Measurements from ENCODE around the gene SCP2.

The SCP2 gene

GRCh38 chr1:52907068-52907811, 19.8 kb upstream of the SCP2 start:
- TF ChIP-seq CREB1 (IDR thresholded peaks at IDR 0.05; ENCODE audit: low read depth): no peak

- TF ChIP-seq RAD21 (IDR thresholded peaks at IDR 0.05; ENCODE audit: low read depth) (no peak), ZBTB7A (IDR thresholded peaks at IDR 0.05; ENCODE audit: low read depth) (no peak), TAF1 (IDR thresholded peaks at IDR 0.05; ENCODE audit: low read depth) (no peak), EP300 (IDR thresholded peaks at IDR 0.05; ENCODE audit: borderline replicate concordance) (no peak), YY1 (IDR thresholded peaks at IDR 0.05; ENCODE audit: low read depth) (no peak), CREB1 (IDR thresholded peaks at IDR 0.05; ENCODE audit: low read depth) (no peak), FOXM1 (IDR thresholded peaks at IDR 0.05; ENCODE audit: borderline replicate concordance, low read depth) (no peak), USF1 (IDR thresholded peaks at IDR 0.05) (no peak), EGR1 (IDR thresholded peaks at IDR 0.05) (no peak), TCF12 (IDR thresholded peaks at IDR 0.05; ENCODE audit: low read depth) (no peak), MAX (IDR thresholded peaks at IDR 0.05) (no peak), REST (IDR thresholded peaks at IDR 0.05; ENCODE audit: low read depth) (no peak), TEAD4 (IDR thresholded peaks at IDR 0.05) (no peak), NFIC (IDR thresholded peaks at IDR 0.05) (no peak), CEBPB (IDR thresholded peaks at IDR 0.05) (no peak)
These were observed 19.3 kb upstream of the SCP2 start for GRCh38 chr1:52907812-52908153.

DNA sequence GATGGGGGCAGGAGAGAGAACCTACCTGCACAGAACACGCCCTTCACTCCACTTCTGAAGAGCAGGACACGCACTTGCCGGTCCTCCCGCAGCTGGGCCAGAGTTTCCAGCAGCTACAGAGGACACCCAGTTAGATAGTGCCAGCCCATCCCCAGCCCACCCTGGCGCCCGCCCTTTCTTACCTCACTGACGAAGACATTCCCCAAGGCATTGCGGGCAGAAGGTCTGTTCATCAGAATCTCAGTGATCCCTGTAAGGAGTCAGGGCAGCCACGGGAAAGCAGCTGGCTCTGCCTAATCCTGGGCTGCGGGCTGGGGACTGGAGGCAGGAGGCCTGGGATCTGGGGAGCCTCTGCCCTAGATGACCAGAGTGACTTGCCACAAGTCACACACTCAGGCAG, 15.5 kb upstream of the SCP2 start:
- TF ChIP-seq TCF12 (IDR thresholded peaks at IDR 0.05; ENCODE audit: low read depth) (no peak), USF1 (IDR thresholded peaks at IDR 0.05) (no peak), CEBPB (IDR thresholded peaks at IDR 0.05) (no peak), EP300 (IDR thresholded peaks at IDR 0.05; ENCODE audit: borderline replicate concordance) (no peak), FOXM1 (IDR thresholded peaks at IDR 0.05; ENCODE audit: borderline replicate concordance, low read depth) (no peak), MAX (IDR thresholded peaks at IDR 0.05) (no peak), CREB1 (IDR thresholded peaks at IDR 0.05; ENCODE audit: low read depth) (no peak), YY1 (IDR thresholded peaks at IDR 0.05; ENCODE audit: low read depth) (no peak), EGR1 (IDR thresholded peaks at IDR 0.05) (no peak)

GRCh38 chr1:52913014-52913413, 14.1 kb upstream of the SCP2 start:
- TF ChIP-seq RAD21 (IDR thresholded peaks at IDR 0.05; ENCODE audit: low read depth) (no peak), EP300 (IDR thresholded peaks at IDR 0.05; ENCODE audit: borderline replicate concordance) (no peak), USF1 (IDR thresholded peaks at IDR 0.05) (no peak), ZBTB7A (IDR thresholded peaks at IDR 0.05; ENCODE audit: low read depth) (no peak)

DNA sequence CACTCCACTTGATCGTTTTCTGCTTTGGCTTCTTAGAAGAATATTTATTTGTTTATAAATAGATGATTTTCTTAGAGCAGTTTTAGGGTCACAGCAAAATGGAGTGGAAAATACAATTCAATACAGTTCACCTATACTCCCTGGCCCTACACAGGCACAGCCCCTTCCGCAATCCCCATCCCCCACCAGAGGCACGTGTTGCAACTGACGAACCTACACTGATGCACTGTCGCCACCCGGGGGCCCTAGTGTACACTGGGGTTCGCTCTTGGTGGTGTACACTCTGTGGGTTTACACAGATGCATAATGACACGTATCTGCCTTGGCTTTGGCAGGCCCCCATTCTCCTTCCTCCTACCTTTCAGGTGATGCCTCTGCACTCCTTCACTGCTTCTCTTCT, 13.5 kb upstream of the SCP2 start:
- no peak for TF ChIP-seq NFIC (IDR thresholded peaks at IDR 0.05)
- peak; percentile 36 for TF ChIP-seq RAD21 (IDR thresholded peaks at IDR 0.05; ENCODE audit: low read depth)
- TF ChIP-seq TEAD4 (IDR thresholded peaks at IDR 0.05): no peak

GRCh38 chr1:52914463-52914862, 12.6 kb upstream of the SCP2 start:
- TF ChIP-seq ZBTB7A (IDR thresholded peaks at IDR 0.05; ENCODE audit: low read depth) (no peak), EGR1 (IDR thresholded peaks at IDR 0.05) (no peak), USF1 (IDR thresholded peaks at IDR 0.05) (no peak), FOXM1 (IDR thresholded peaks at IDR 0.05; ENCODE audit: borderline replicate concordance, low read depth) (no peak), TAF1 (IDR thresholded peaks at IDR 0.05; ENCODE audit: low read depth) (no peak), MAX (IDR thresholded peaks at IDR 0.05) (no peak), CREB1 (IDR thresholded peaks at IDR 0.05; ENCODE audit: low read depth) (no peak), TCF12 (IDR thresholded peaks at IDR 0.05; ENCODE audit: low read depth) (no peak), YY1 (IDR thresholded peaks at IDR 0.05; ENCODE audit: low read depth) (no peak), NFIC (IDR thresholded peaks at IDR 0.05) (no peak)

DNA sequence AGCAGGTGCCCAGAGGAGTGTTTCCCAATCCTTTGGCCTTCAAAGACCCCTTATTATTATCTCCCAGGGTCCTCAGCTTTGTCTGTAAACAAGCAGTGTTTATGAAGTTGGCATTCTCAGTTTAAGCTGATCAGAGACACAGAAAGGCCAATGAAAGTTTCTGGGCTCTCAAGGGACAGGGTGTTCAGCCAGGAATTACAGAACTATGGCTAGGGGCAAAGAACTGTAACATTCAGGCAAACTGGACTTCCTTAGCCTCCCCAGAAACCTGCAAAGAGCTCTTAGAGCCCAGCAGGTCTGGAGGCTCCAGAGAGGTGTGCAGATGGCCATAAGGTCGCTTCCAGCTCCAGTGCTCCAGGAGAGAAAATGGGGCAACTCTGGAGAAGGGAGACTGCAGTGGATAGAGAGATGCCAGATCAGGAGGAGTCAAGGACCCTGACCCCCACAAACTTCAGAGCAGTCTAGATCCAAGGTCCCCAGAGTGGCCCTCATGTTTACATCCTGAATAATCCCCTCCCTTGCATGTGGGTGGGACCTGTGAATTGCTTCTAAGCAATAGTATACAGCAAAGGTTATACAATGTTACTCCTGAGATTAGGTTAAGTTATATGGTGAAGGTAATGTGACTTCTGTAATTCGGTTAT, 11.7 kb upstream of the SCP2 start:
- TF ChIP-seq REST (IDR thresholded peaks at IDR 0.05; ENCODE audit: low read depth) (no peak), EGR1 (IDR thresholded peaks at IDR 0.05) (no peak), EP300 (IDR thresholded peaks at IDR 0.05; ENCODE audit: borderline replicate concordance) (no peak), NFIC (IDR thresholded peaks at IDR 0.05) (no peak), ZBTB7A (IDR thresholded peaks at IDR 0.05; ENCODE audit: low read depth) (no peak), TCF12 (IDR thresholded peaks at IDR 0.05; ENCODE audit: low read depth) (no peak), USF1 (IDR thresholded peaks at IDR 0.05) (no peak), CREB1 (IDR thresholded peaks at IDR 0.05; ENCODE audit: low read depth) (no peak), TAF1 (IDR thresholded peaks at IDR 0.05; ENCODE audit: low read depth) (no peak), CEBPB (IDR thresholded peaks at IDR 0.05) (no peak), FOXM1 (IDR thresholded peaks at IDR 0.05; ENCODE audit: borderline replicate concordance, low read depth) (no peak), MAX (IDR thresholded peaks at IDR 0.05) (no peak)

All from Ishikawa (cell line).